ENCODE results near the gene PIWIL1.

DNA sequence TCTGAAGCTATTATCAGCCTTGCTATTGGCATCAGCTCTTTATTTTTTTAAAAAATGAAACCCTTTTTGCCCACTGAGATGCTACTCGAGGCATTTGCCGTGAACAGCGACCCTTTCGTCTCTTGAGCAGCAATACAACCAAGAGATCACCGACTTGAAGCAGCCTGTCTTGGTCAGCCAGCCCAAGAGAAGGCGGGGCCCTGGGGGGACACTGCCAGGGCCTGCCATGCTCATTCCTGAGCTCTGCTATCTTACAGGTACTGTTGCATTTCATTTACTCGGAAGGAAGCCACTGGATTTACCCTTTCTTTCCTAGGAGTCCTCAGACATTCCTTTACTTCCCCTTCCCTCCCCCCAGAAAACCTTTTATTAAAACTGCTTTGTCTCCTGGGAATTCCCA, 16.7 kb downstream of the PIWIL1 start:
- TF ChIP-seq, protein P1, sequence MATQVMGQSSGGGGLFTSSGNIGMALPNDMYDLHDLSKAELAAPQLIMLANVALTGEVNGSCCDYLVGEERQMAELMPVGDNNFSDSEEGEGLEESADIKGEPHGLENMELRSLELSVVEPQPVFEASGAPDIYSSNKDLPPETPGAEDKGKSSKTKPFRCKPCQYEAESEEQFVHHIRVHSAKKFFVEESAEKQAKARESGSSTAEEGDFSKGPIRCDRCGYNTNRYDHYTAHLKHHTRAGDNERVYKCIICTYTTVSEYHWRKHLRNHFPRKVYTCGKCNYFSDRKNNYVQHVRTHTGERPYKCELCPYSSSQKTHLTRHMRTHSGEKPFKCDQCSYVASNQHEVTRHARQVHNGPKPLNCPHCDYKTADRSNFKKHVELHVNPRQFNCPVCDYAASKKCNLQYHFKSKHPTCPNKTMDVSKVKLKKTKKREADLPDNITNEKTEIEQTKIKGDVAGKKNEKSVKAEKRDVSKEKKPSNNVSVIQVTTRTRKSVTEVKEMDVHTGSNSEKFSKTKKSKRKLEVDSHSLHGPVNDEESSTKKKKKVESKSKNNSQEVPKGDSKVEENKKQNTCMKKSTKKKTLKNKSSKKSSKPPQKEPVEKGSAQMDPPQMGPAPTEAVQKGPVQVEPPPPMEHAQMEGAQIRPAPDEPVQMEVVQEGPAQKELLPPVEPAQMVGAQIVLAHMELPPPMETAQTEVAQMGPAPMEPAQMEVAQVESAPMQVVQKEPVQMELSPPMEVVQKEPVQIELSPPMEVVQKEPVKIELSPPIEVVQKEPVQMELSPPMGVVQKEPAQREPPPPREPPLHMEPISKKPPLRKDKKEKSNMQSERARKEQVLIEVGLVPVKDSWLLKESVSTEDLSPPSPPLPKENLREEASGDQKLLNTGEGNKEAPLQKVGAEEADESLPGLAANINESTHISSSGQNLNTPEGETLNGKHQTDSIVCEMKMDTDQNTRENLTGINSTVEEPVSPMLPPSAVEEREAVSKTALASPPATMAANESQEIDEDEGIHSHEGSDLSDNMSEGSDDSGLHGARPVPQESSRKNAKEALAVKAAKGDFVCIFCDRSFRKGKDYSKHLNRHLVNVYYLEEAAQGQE (IDR thresholded peaks at IDR 0.05; ENCODE audit: insufficient read depth in 1 of 2, low read depth in 2 of 2, low read length in 2 of 2), result no peak
- TF ChIP-seq POLR2AphosphoS5 (IDR thresholded peaks at IDR 0.05; ENCODE audit: low read depth, low read length), result no peak
- TF ChIP-seq SIN3A (IDR thresholded peaks at IDR 0.05; ENCODE audit: borderline replicate concordance, insufficient read depth, low read length), result no peak
